Central memory CD4-positive, alpha-beta T cell (primary cell): Measurements from ENCODE around the gene STAT1.

Source experiments
- DNase-seq: peaks from one replicate; pipeline ENCODE4 v3.0.0; 2022
- total RNA-seq, 3 experiments: gene quantifications; one replicate each; lab custom pipeline; 2026; lab: John Stamatoyannopoulos, UW

STAT1 gene
- total RNA-seq, result 225 to 1,067 (median 298) reads per million in 3 experiments

GRCh38 chr2:191013932-191014652, at the start of gene STAT1:
Gene STAT1, minus strand, starts transcription at chr2:191014171. Its CDS starts 4,168 bp downstream, at chr2:191010003.
- DNase-seq, result peak; percentile 95

DNA sequence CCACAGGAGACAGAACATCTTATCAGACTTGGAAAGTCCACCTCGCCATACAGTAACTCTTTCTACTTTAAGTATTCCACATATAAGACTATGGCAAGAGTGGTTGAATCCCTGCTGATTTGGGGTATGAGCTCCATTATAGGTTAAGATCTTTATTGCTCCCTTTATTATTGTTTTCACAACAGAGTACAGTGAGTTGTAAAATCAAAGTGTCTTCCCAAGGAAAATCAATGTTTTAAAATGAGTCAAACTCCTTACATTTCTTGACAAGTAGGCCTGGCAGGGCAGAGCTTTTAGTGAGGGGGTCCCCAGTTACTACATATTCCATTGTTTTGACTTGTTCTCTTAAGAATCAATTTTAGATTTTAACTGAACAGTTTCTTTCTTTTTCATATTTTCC, 49.6 kb upstream of the STAT1 start:
- DNase-seq, result no peak

- peak; percentile 58 for DNase-seq
These were observed 47.5 kb upstream of the STAT1 start for GRCh38 chr2:191061381-191061980.

GRCh38 chr2:191059308-191059707, 45.3 kb upstream of the STAT1 start:
- DNase-seq, result no peak

- DNase-seq, result peak; percentile 34
These were observed 42.3 kb upstream of the STAT1 start for GRCh38 chr2:191056228-191056627.

GRCh38 chr2:191053256-191053655, 39.3 kb upstream of the STAT1 start:
- DNase-seq, result no peak

DNA sequence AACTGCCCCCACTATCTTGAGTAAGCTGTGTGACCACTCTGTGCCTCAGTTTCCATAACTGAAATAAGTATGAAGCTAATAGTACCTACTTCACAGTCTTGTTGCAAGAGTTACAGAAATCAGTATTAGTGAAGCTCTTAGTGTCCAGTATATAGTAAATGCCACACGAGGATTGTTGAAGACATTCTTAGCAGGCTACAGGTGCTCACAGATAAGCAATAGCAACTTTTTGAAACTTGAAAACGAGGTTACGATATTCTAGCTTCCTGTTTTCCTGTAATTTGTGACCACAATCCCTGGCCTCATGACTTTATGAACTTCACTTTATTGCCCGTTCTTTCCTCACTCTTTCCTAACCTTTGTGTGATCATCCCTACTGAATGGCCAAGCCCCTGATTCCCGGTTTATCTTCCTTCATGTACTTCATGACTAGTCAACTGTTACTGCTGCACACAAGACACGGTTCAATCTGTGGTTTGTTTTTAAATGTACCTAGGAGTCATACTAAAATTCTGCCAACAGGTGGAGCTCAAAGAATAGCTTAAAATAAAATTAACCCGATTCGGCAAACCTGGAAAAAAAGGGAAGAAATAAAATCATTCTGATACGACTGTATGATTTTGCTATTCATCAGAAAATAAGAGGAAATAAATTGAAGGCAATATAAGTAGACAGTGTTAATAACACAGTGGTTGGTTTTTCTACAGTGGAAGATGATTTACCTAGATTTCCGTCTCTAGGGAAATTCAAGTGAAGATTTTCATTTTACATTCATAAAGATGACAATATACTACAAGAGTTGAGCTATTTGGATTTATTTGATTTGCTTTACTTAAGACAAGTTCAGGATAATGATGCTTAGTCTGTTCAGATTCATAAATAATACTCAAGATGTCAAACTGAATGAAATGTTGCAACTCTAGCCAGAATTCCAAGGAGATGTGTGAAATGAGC, 38.1 kb upstream of the STAT1 start:
- DNase-seq, result peak; percentile 50

DNA sequence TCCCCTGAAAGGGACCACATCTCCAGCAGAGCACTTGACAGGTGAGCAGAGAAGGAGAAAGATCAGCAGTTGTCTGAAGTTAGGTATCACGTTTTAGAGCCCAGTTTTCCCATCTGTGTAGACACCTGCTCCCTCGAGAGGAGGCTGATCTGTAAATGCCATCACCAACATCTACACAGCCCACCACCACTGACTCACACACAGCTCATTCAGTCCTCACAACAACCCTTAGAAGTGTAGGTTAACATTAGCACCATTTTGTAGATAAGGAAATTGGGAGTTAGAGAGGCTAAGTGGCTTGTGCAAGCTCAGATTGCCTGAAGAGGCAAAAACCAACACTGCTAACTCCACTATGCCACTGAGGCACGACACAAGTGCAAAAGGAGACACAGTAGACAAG, 37.2 kb upstream of the STAT1 start:
- DNase-seq, result no peak

- DNase-seq, result no peak
These were observed 36.6 kb upstream of the STAT1 start for GRCh38 chr2:191050640-191050987.

DNA sequence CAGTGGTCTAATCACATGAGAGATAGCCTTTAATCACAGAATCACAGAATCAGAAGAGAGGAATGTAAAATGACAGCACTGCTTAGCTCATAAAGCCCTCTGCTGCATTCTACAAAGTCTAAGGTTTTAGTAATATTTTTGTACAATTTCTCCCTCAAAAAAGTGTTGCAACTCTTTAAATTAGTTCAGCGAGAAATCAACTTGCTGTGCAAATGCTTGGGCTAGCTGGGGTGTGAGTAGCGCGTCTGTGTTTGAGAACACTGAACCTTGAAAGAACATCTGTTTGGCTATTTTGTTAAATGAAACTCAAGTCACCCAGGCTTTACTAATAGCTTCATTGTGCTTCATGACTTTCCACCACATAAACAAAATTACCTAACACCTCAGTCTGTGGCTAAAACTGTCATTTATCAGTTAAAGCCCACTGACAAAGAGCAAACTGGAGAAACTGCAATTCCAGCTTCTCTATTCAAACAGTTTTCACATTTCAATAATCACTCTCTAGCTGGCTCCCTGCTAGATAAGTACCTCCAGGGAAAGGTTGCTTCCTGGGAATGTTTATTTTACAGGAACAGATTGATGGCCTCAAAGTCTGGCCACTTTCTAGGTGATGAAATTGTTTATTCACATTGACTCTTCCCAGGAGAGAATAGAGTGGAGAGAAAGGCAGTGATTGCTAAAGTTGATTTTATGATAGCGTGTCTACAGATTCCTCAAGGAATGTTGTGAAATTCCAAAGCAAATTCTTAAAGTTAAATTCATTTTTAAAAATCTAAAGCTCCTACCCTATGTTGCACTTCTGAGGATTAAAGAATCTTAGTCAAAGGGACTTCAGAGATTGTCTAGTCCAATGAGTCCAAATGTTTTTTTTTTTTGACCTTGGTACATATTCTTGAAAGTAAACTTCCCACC, 36.0 kb upstream of the STAT1 start:
- no peak for DNase-seq

GRCh38 chr2:191048073-191048472, 34.1 kb upstream of the STAT1 start:
- no peak for DNase-seq

DNA sequence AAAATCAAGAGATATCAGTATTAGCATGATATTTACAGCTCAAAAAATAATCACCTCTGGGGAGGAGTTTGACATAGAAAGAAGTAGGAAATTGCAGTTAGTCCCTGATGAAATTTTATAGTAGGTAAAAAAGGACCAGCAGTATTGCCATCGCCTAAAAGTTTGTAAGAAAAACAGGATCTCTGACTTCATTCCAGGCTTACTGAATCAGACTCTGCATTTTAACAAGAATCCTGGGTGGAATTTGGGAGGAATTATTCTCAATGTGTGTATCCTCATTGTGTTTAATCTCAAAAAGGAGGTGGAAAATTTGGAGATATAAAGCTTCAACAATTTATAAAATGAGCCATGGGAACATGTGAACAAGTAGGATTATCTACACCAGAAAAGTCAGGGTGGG, 31.2 kb upstream of the STAT1 start:
- no peak for DNase-seq

GRCh38 chr2:191043438-191043837, 29.5 kb upstream of the STAT1 start:
- DNase-seq, result no peak

- no peak for DNase-seq
These were observed 27.6 kb upstream of the STAT1 start for GRCh38 chr2:191041418-191042161.

GRCh38 chr2:191039616-191040015, 25.6 kb upstream of the STAT1 start:
- DNase-seq, result no peak

GRCh38 chr2:191038741-191039140, 24.8 kb upstream of the STAT1 start:
- DNase-seq, result no peak

DNA sequence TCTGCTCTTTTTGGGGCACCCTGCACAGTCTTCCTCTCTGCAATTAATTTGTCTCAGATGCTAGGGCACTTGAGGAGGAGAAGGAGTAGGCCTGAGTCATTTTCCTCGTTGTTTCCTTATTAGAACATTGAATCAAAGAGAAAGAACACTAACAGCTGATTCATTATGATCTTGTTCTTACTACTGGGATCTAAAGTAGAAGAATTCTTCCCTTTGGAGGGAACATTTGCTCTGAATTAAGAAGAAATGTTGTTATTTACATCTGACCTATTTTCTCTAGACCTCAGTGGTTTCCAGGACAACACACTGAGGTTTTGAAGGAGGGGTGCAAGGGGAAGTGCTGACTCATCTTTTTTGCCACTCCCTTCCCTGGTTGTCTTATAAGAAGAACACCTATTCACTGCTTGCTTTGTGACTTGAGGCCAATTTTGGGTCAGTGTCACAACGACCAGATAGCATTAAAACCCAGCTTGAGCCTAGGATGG, 24.3 kb upstream of the STAT1 start:
- peak; percentile 50 for DNase-seq

DNA sequence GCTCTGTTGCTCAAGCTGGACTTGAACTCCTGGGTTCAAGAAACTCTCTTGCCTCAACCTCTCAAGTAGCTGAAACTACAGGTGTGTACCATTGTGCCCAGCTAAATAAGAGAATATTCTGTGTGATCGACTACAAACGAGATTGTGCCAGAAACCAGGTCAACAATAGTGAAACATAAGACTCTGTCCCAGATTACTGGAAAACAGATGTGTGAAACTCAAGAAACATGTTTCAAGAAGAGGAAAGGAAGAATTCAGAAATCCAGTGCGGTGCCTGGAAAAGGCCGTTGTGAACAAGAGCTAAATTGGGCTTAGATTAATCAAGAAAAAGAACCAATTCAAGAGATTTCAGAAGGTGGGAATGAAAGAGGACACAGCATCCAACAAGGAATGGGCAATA, 23.4 kb upstream of the STAT1 start:
- DNase-seq, result no peak

DNA sequence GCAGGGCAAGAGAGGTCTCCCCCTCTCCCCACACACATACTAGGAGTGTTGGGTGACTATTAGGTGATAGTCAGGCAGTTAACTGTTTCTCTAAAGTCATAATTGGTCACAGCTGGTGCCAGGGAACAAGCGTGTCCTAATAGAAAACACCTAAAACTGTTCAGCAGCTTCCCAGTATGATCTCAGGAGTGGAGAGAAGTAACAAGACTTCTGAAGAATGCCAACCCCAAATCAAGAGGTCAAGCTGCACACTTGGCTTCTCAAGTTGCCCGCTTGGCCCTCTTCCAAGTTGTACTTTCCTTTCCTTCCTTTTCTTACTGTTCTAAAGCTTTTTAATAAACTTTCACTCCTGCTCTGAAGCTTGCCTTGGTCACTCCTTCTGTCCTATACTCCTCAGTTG, 22.4 kb upstream of the STAT1 start:
- no peak for DNase-seq

DNA sequence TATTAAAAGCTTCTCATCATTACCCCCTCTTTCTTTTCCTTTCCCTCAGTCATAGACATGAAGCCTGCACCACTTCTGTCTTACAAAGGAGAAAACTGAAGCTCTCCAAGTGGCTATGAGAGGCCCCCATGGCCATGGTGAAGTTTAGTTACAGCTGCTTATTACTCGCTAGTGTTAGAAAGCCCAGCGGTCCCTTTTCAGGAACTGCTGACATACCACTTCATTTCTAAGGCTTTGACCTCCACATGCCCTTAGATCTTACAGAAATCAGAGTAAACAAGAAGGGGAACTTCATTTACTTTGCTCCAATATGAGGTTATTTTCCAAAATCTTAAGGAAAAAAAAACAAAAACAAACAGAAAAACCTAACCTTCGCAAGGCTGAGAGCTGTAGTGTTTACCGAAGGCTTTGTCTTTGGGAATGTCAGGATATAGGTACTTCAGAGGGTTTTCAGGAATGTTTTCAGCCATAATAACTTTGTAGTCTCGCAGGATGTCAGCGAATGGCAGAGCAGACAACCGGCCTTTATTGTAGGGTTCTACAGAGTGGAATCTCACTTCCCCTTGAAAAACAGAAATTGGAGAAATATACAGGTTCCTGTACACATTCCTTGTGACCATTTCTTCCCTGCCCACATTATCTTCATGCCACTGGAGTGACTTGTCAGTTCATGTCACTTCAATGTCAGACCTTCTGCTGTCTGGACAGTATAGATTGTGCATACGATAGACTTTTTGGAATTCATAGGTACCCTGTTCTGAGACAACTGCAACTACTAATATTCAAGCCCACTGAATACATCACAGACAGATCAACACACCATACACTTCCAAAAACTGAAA, 18.8 kb upstream of the STAT1 start:
- DNase-seq, result no peak

DNA sequence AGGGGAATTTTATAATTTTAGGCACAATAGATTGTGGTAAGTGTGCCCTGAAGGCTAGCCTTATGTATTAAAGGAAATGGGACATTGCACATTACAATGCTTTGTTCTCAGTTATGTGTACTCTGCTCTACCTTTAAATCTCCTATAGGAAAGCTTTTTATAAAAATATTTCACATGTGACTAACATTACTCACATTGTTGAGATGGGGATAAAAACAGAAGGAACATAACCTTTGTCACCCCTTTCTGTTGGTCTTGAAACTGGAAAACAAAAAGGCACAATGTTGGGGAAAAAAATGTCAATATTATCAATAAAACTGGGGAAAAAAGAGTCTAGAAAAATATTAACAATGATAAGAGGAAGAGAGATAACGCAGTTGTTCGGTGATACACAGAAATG, 17.3 kb upstream of the STAT1 start:
- no peak for DNase-seq
